ENCODE measurements around the gene C17orf58.

Gene C17orf58

GRCh38 chr17:67950945-67951344 lies 45.3 kb downstream of the C17orf58 start:
- no peak for DNase-seq

DNA sequence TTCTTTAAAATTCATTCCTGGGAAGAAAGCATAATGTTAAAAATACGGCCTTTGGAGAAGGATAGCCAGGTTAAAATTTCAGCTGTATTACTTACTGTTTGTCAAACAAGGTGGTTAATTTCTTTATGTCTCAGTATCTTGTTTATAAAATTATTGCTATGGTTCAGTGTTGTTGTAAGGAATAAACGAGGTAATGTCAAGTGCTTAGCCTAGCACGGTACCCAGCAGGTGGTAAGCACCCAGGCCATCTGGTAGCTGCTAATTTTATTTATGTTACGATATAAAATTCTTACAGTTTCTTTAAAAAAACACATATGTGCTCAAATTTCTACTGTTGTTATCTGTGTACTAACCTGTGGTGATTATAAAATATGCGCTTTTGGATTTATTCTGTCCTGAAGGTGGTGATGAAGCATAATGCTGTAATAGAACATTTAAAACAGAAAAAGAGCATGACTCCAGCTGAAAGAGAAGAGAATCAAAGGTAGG lies 48.9 kb downstream of the C17orf58 start:
- DNase-seq = no peak

DNA sequence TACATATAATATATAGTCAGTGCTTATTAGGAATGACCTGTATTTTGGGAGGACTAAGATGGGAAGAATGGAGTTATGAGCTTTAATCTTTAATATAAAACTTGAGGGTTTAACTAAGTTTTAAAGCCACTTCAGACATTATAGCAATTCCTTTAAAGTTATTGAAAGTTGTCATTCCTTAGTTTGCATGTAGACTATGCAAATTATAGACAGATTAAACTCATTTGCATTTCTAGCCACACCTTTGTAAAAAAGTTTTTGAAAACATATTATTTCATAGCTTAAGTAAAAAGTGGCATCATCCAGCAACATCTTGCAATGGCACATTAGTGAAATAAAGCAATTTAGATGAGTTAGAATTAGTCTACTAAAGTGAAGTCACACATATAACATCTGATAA lies 49.8 kb downstream of the C17orf58 start:
- DNase-seq = no peak

- DNase-seq = no peak
Observed at GRCh38 chr17:67944035-67944434, 52.2 kb downstream of the C17orf58 start.

DNA sequence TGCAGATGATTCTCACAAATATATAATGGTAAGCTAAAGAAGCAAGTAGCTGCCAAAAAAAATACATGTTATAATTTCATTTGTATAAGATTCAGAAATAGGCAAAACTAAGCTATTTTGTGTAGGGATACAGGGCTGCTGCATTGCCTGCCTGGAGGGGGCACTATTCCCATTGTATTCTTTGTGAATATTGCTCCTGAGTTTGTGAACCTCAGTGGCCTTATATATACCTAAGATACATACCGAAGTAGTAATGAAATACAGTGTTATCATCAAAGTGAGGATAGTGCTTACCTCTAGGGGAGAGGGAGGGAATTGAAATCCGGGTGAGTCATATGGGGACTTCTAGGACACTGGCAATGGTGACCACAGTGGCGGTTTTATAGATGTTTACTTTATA lies 53.5 kb downstream of the C17orf58 start:
- DNase-seq = no peak

Data from stimulated activated CD4-positive, alpha-beta T cell treated with anti-CD3 and anti-CD28 coated beads, Interleukin-4, amount 100 ng/mL, for 4 hours (primary cell).